Astrocyte (in vitro differentiated cells and primary cell): ENCODE measurements around the gene SORD.
"Not testable (repeated sequence)": the region's sequence is repeated elsewhere in the genome, so short reads cannot be mapped to it uniquely, and the experiment has no call there.

Experiments used
- EZH2 ChIP-seq: IDR thresholded peaks from 2 replicates; pipeline ENCODE4 v1.6.1; 2012; ENCODE audit warnings: mild to moderate bottlenecking, low read length, inconsistent platforms; ENCODE audit not compliant: insufficient read depth
- TF ChIP-seq, protein P1 (sequence below): IDR thresholded peaks from 2 replicates; pipeline ENCODE4 v1.5.1; 2011; ENCODE audit warnings: low read depth, mild to moderate bottlenecking, inconsistent platforms, low read length, moderate library complexity; ENCODE audit not compliant: insufficient read depth

DNA sequence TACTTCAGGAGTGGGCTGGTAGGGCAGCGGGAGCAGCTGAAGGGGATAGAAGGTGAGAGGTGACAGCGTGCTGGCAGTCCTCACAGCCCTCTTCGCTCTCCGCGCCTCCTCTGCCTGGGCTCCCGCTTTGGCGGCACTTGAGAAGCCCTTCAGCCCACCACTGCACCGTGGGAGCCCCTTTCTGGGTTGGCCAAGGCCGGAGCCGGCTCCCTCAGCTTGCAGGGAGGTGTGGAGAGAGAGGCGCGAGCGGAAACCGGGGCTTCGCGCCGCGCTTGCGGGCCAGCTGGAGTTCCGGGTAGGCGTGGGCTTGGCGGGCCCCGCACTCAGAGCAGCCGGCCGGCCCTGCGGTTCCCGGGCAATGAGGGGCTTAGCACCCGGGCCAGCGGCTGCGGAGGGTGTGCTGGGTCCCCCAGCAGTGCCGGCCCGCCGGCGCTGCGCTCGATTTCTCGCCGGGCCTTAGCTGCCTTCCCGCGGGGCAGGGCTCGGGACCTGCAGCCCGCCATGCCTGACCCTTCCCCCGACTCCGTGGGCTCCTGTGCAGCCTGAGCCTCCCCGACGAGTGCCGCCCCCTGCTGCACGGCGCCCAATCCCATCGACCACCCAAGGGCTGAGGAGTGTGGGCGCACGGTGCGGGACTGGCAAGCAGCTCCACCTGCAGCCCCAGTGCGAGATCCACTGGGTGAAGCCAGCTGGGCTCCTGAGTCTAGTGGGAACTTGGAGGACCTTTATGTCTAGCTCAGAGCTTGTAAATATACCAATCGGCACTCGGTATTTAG is 11.8 kb downstream of the SORD start:
- TF ChIP-seq, protein P1, sequence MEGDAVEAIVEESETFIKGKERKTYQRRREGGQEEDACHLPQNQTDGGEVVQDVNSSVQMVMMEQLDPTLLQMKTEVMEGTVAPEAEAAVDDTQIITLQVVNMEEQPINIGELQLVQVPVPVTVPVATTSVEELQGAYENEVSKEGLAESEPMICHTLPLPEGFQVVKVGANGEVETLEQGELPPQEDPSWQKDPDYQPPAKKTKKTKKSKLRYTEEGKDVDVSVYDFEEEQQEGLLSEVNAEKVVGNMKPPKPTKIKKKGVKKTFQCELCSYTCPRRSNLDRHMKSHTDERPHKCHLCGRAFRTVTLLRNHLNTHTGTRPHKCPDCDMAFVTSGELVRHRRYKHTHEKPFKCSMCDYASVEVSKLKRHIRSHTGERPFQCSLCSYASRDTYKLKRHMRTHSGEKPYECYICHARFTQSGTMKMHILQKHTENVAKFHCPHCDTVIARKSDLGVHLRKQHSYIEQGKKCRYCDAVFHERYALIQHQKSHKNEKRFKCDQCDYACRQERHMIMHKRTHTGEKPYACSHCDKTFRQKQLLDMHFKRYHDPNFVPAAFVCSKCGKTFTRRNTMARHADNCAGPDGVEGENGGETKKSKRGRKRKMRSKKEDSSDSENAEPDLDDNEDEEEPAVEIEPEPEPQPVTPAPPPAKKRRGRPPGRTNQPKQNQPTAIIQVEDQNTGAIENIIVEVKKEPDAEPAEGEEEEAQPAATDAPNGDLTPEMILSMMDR = not testable (repeated sequence)
- TF ChIP-seq EZH2 = not testable (repeated sequence)
